GM18517 (cell line): Measurements from ENCODE around the gene NUF2.

Source experiments
- ATAC-seq: cut with Tn5 transposase; IDR thresholded peaks from one replicate; pipeline ENCODE4 v1.9.1; 2021; ENCODE audit warnings: mild to moderate bottlenecking, moderate library complexity; ENCODE audit not compliant: unreplicated experiment

NUF2 gene

DNA sequence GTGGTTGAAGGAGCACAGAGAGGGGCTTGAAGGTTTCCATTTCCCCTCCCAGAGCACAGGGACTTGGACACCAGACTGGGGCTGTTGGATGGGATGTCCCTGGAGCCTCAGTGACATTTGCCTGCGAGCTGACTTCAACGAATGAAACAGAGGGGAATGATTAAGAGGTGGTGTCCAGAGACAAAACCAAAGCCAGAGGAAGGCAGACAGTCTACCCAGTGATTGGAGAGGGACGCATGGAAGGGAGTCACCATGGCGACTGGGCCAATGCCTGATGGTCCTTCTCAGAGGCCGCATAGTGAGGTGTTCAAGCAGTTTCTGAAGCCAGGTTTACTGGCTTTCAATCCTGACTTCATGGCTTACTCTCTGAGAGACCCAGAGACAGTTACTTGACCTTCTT is 77.2 kb downstream of the NUF2 start:
- no peak for ATAC-seq

DNA sequence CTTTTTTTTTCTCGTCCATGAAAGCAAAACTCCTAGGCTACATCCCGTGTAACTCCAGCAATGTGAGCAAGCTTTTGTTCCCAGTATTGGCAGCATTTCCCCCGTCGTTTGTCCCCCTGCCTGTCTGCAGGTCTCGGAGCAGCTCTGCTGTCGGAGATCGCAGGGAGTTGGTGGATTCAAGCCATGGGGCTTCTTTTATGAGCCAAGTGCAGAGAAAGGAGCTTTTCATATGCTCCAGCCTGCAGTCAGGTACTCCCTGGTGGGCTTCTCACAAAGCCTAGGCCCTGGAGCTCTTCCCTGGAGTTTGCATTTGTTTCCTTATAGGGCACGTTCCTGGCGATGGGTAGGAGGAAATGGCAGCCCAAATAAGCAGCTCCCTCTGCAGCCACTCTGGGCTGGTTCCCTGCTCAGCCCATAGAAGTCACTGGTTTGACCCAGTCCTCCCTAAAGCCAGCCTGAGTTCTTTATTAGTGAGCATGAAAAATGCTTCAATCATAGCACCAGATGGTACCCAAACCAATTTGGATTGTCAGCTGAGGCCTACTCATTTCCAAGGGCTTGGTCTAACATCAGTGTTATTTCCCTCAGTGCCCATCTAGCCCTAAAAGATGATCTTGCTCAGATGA is 78.3 kb downstream of the NUF2 start:
- no peak for ATAC-seq

DNA sequence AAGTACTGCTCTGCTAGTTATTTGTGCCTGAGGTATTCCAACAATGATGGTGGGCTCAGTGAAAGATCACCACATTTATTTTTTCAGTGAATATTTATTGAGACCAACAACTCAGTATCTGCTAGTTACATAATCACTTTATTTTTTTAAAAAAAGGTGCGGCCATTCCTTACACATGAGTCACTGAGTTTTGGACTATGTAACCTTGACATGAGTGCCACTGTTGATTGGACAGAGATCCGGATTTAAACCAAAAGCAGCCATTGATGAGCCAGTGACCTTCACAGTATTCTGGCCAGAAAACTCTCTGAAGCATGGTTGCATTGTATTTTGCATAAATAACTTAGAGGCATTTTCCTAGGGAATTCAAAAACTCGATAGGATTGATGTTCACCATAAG is 79.5 kb downstream of the NUF2 start:
- ATAC-seq, result no peak
